Skeletal muscle satellite cell (primary cell): Measurements from ENCODE around the gene TXNRD1. TPM values are rescaled to one million over a fixed set of nuclear protein-coding genes. Genes with fewer than 3 reads are reported as not detected.
A peak's percentile ranks its signal among the peaks of the same experiment; 100 is the strongest.
"Not testable (repeated sequence)": the region's sequence is repeated elsewhere in the genome, so short reads cannot be mapped to it uniquely, and the experiment has no call there.

Experiments used
- H3K27me3 ChIP-seq: 2 replicates; pipeline ENCODE4 v1.7.0; 2013; ENCODE audit warnings: low read length; ENCODE audit not compliant: control insufficient read depth, insufficient read depth
- H3K36me3 ChIP-seq: 2 replicates; pipeline ENCODE4 v1.7.0; 2013; ENCODE audit warnings: mild to moderate bottlenecking, control low read depth, low read length; ENCODE audit not compliant: insufficient read depth
- H3K4me1 ChIP-seq: 2 replicates; pipeline ENCODE4 v1.7.0; 2013; ENCODE audit warnings: low read length; ENCODE audit not compliant: control insufficient read depth, insufficient read depth
- H3K4me2 ChIP-seq: 2 replicates; pipeline ENCODE4 v1.7.0; 2013; ENCODE audit warnings: mild to moderate bottlenecking, low read length
- H3K4me3 ChIP-seq: 2 replicates; pipeline ENCODE4 v1.7.0; 2013; ENCODE audit warnings: low read length
- H3K9ac ChIP-seq: 2 replicates; pipeline ENCODE4 v1.7.0; 2013; ENCODE audit warnings: mild to moderate bottlenecking, low read depth, low read length, moderate library complexity
- H3K9me3 ChIP-seq: replicated peaks from 2 replicates; pipeline ENCODE4 v1.7.0; 2013; ENCODE audit warnings: mild to moderate bottlenecking, control low read depth, low read length
- total RNA-seq: library from RNA; depleted of rRNA; stranded (reverse); fragments of >200 nt; gene quantifications from 2 replicates; pipeline ENCODE4 v1.2.3, GENCODE V29; 2012; rRNA removed

TXNRD1 gene
- total RNA-seq, result 136 and 247 TPM in 2 replicates

GRCh38 chr12:104215638-104216297 lies at the start of gene TXNRD1:
Gene TXNRD1 (plus strand): TSS chr12:104215779. CDS start chr12:104215803, 24 bp downstream.
- Histone ChIP-seq H3K36me3 (no peaks in the 10 kb centered on the region), H3K27me3 (no peaks in the 10 kb centered on the region), H3K9ac (peak within 1 kb of the TSS; percentile 91), H3K4me3 (peak within 1 kb of the TSS; percentile 81), H3K9me3 (no peaks in the 10 kb centered on the region), H3K4me1 (peaks cover 36% of the 10 kb centered on the region), H3K4me2 (peak within 1 kb of the TSS; percentile 99)

GRCh38 chr12:104165801-104166200 lies 49.8 kb upstream of the TXNRD1 start:
- Histone ChIP-seq H3K9ac (no peak overlapping the region), H3K4me3 (no peak overlapping the region), H3K4me2 (no peak overlapping the region), H3K4me1 (no peaks in the 10 kb centered on the region), H3K9me3 (no peaks in the 10 kb centered on the region), H3K27me3 (no peaks in the 10 kb centered on the region), H3K36me3 (no peaks in the 10 kb centered on the region)

- no peaks in the 10 kb centered on the region for H3K9me3 ChIP-seq
- no peaks in the 10 kb centered on the region for H3K4me1 ChIP-seq
- H3K36me3 ChIP-seq, result no peaks in the 10 kb centered on the region
- no peak overlapping the region for H3K9ac ChIP-seq
- H3K4me3 ChIP-seq, result no peak overlapping the region
- no peaks in the 10 kb centered on the region for H3K27me3 ChIP-seq
- H3K4me2 ChIP-seq, result no peak overlapping the region
These were observed 49.1 kb upstream of the TXNRD1 start for GRCh38 chr12:104166465-104166864.

GRCh38 chr12:104167519-104168458 lies 47.8 kb upstream of the TXNRD1 start:
- H3K9ac ChIP-seq, result no peak overlapping the region
- no peaks in the 10 kb centered on the region for H3K9me3 ChIP-seq
- no peak overlapping the region for H3K4me2 ChIP-seq
- no peak overlapping the region for H3K4me3 ChIP-seq
- no peaks in the 10 kb centered on the region for H3K4me1 ChIP-seq
- no peaks in the 10 kb centered on the region for H3K27me3 ChIP-seq
- H3K36me3 ChIP-seq, result no peaks in the 10 kb centered on the region

- H3K4me3 ChIP-seq, result no peak overlapping the region
- no peaks in the 10 kb centered on the region for H3K9me3 ChIP-seq
- H3K27me3 ChIP-seq, result no peaks in the 10 kb centered on the region
- peaks cover 1% of the 10 kb centered on the region for H3K4me1 ChIP-seq
- no peaks in the 10 kb centered on the region for H3K36me3 ChIP-seq
- no peak overlapping the region for H3K9ac ChIP-seq
- H3K4me2 ChIP-seq, result no peak overlapping the region
These were observed 47.0 kb upstream of the TXNRD1 start for GRCh38 chr12:104168596-104168995.

- H3K9ac ChIP-seq, result no peak overlapping the region
- H3K27me3 ChIP-seq, result no peaks in the 10 kb centered on the region
- H3K4me3 ChIP-seq, result no peak overlapping the region
These were observed 43.6 kb upstream of the TXNRD1 start for GRCh38 chr12:104171785-104172569.

GRCh38 chr12:104172570-104172947 lies 43.0 kb upstream of the TXNRD1 start:
- no peak overlapping the region for H3K4me3 ChIP-seq
- H3K4me1 ChIP-seq, result peaks cover 10% of the 10 kb centered on the region
- H3K4me2 ChIP-seq, result no peak overlapping the region
- no peaks in the 10 kb centered on the region for H3K9me3 ChIP-seq
- H3K9ac ChIP-seq, result no peak overlapping the region
- no peaks in the 10 kb centered on the region for H3K36me3 ChIP-seq
- no peaks in the 10 kb centered on the region for H3K27me3 ChIP-seq

More at GRCh38 chr12:104171785-104172569, 43.6 kb upstream of the TXNRD1 start:
- no peaks in the 10 kb centered on the region for H3K9me3 ChIP-seq
- no peak overlapping the region for H3K4me2 ChIP-seq
- no peaks in the 10 kb centered on the region for H3K36me3 ChIP-seq
- H3K4me1 ChIP-seq, result peaks cover 5% of the 10 kb centered on the region

- H3K9ac ChIP-seq, H3K4me2 ChIP-seq, H3K9me3 ChIP-seq, H3K4me3 ChIP-seq, H3K27me3 ChIP-seq, H3K36me3 ChIP-seq: not testable (repeated sequence)
- peaks cover 22% of the 10 kb centered on the region for H3K4me1 ChIP-seq
These were observed 41.8 kb upstream of the TXNRD1 start for GRCh38 chr12:104173804-104174203.

- Histone ChIP-seq H3K9ac (no peak overlapping the region), H3K36me3 (no peaks in the 10 kb centered on the region), H3K27me3 (no peaks in the 10 kb centered on the region), H3K4me3 (no peak overlapping the region), H3K4me1 (peaks cover 24% of the 10 kb centered on the region), H3K9me3 (no peaks in the 10 kb centered on the region), H3K4me2 (no peak overlapping the region)
These were observed 39.8 kb upstream of the TXNRD1 start for GRCh38 chr12:104175726-104176247.

- Histone ChIP-seq H3K9me3 (no peaks in the 10 kb centered on the region), H3K27me3 (no peaks in the 10 kb centered on the region)
These were observed 38.3 kb upstream of the TXNRD1 start for GRCh38 chr12:104177336-104177662.

More at GRCh38 chr12:104177336-104177662, 38.3 kb upstream of the TXNRD1 start:
- Histone ChIP-seq H3K4me2 (peak overlapping the region; percentile 71), H3K9ac (peak overlapping the region; percentile 6), H3K36me3 (no peaks in the 10 kb centered on the region), H3K4me3 (no peak overlapping the region), H3K4me1 (peaks cover 39% of the 10 kb centered on the region)
